Skeletal muscle tissue (tissue), 4 donors: Measurements from ENCODE around the gene LBX1. TPM values are rescaled to one million over a fixed set of nuclear protein-coding genes. Genes with fewer than 3 reads are reported as not detected.

ENCODE experiments used
- H3K27ac ChIP-seq: one replicate; pipeline ENCODE4 v1.7.0; 2013; ENCODE audit warnings: mild to moderate bottlenecking, low read depth, low read length, inconsistent platforms
- H3K27me3 ChIP-seq, 3 donors: one replicate each; pipeline ENCODE4 v1.7.0; 2013; ENCODE audit warnings: low read length in 3 of 3; ENCODE audit not compliant: control insufficient read depth in 3 of 3, insufficient read depth in 3 of 3
- H3K36me3 ChIP-seq, 3 donors: one replicate each; pipeline ENCODE4 v1.7.0; 2013; ENCODE audit warnings: low read length in 3 of 3; ENCODE audit not compliant: control insufficient read depth in 3 of 3, insufficient read depth in 3 of 3
- H3K4me1 ChIP-seq, 3 donors: one replicate each; pipeline ENCODE4 v1.7.0; 2013; ENCODE audit warnings: low read length in 3 of 3, mild to moderate bottlenecking in 3 of 3; ENCODE audit not compliant: control insufficient read depth in 3 of 3, insufficient read depth in 3 of 3
- H3K4me3 ChIP-seq, 3 donors: one replicate each; pipeline ENCODE4 v1.7.0; 2013; ENCODE audit warnings: low read length in 3 of 3
- H3K9ac ChIP-seq, 3 donors: one replicate each; pipeline ENCODE4 v1.7.0; 2013; ENCODE audit warnings: low read length in 3 of 3, mild to moderate bottlenecking in 3 of 3, moderate library complexity in 2 of 3, low read depth in 1 of 3
- H3K9me3 ChIP-seq, 3 donors: one replicate each; pipeline ENCODE4 v1.7.0; 2013; ENCODE audit warnings: low read length in 3 of 3; ENCODE audit not compliant: control insufficient read depth in 3 of 3
- total RNA-seq: library from RNA; depleted of rRNA; stranded (reverse); fragments of >200 nt; gene quantifications from one replicate; pipeline ENCODE4 v1.2.3, GENCODE V29; 2014
- donor health status: Osteomylitis.

LBX1 gene
- total RNA-seq, 1 donor from 2014 or later: 3.1 TPM

DNA sequence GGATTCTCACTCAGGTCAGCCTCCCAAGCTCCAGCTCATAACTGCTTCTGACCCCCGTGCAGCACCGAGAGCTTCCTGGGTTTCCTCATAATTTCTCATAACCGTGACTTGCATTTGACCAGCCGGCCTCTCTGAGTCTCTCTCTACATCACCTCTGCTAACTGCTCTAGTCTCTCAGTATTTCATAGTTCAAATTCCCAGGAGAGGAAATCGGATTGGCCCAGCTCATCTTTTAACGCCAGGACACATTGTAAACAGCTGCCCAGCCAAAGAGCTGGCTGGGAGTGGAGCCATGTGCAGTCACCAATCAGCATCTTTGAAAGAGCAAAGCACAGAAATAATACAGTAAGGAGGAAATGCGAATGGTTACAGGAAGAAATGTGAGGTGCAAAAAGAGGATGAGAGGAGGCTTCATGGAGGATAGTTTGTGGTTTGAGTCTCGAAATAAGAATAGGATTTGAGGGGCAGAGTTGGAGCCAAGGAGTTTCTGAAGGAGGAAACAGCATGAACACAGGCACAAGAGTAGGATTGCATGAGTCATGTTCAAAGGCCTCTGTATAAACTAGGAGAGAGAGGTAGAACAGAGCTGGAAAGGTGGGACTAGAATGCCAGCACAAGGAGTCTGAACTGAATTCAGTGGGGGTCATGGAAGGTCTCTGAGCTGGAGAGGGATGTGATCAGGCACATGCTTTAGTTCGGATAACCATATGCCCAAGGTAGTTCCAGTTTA is 15.2 kb upstream of the LBX1 start:
- H3K27me3 ChIP-seq: peaks cover 8 to 15% (median 14%) of the 10 kb centered on the region in 3 donors

DNA sequence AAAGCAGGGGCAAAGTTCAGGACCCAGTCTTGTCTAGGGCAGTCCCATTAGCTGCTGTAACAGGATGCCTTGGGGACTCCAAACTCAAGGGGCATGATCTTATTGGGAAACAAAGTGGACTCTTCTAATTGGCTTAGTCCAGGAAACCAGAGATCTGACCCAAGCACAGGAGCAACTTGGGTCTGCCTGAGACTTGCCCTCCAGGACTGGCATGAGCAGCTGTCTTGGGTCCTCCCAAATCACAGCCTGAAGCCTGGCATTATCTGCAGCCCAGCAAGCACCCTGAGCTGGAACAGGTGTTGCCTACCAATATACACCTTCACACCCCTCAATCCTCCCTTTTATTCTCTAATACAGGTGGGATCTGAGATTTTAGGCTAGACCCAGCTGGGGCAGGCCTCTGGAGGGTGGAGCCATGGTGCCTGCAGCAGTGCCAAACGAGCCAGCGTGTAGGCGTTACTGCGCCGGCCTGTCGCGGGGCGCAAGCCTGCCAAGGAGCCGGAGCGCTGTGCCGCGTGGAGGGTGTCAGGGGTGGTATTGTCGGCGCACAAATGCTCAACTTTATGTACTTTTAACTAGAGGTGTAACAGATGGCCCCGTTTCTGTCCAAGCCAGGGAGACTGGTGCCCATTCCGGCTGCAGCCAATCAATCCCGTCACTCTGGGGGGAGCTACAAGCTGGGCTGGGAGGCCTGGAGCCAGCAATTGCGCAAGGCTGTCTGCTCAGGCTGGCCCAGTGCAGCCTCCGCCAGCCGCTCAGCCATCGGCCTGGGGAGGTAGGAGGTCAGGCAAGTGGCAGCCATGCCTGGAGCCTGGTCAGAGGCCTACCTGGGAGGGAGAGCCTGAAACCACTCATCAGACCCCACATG is 12.8 kb upstream of the LBX1 start:
- peak overlapping the region; percentile 59 to 76 (median 59) for H3K9ac ChIP-seq
- H3K4me1 ChIP-seq: peaks cover 26 to 36% (median 34%) of the 10 kb centered on the region in 3 donors
- peak overlapping the region in 2 of 3 donors; percentile 60 to 69 for H3K4me3 ChIP-seq
- peak overlapping the region; percentile 70 for H3K27ac ChIP-seq
- peaks cover 0 to 2% (median 2%) of the 10 kb centered on the region in 3 donors for H3K36me3 ChIP-seq
- peaks cover 16 to 29% (median 21%) of the 10 kb centered on the region in 3 donors for H3K27me3 ChIP-seq
- no peaks in the 10 kb centered on the region for H3K9me3 ChIP-seq

More for the DNA sequence above, 15.2 kb upstream of the LBX1 start:
- Histone ChIP-seq H3K9ac (no peak overlapping the region), H3K4me1 (peaks cover 26 to 36% (median 35%) of the 10 kb centered on the region in 3 donors), H3K4me3 (no peak overlapping the region), H3K27ac (peak overlapping the region; percentile 51), H3K9me3 (no peaks in the 10 kb centered on the region), H3K36me3 (no peaks in the 10 kb centered on the region)

DNA sequence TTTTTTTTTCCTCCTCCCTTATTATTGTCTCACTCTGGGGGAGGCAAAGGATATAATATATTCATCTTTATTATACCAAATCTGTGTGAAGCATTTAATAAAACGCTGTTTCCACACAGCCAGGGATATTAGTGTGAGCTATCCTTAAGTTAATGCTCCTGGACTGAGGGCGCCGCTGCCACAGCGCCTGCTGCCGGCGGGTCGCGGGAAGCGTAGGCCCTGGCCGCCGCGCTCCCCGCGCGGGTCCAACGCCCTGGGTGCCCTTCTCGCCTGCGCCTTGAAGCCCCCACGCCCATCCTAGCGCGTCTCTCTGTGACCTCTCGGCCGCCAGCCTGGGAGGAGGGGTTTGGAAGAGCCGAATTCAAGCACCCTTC is 9.5 kb upstream of the LBX1 start:
- Histone ChIP-seq H3K9ac (no peak overlapping the region), H3K4me1 (peaks cover 22 to 31% (median 31%) of the 10 kb centered on the region in 3 donors), H3K9me3 (no peaks in the 10 kb centered on the region), H3K27ac (no peak overlapping the region), H3K36me3 (peaks cover 0 to 2% (median 2%) of the 10 kb centered on the region in 3 donors), H3K4me3 (no peak overlapping the region), H3K27me3 (peaks cover 38 to 56% (median 43%) of the 10 kb centered on the region in 3 donors)

DNA sequence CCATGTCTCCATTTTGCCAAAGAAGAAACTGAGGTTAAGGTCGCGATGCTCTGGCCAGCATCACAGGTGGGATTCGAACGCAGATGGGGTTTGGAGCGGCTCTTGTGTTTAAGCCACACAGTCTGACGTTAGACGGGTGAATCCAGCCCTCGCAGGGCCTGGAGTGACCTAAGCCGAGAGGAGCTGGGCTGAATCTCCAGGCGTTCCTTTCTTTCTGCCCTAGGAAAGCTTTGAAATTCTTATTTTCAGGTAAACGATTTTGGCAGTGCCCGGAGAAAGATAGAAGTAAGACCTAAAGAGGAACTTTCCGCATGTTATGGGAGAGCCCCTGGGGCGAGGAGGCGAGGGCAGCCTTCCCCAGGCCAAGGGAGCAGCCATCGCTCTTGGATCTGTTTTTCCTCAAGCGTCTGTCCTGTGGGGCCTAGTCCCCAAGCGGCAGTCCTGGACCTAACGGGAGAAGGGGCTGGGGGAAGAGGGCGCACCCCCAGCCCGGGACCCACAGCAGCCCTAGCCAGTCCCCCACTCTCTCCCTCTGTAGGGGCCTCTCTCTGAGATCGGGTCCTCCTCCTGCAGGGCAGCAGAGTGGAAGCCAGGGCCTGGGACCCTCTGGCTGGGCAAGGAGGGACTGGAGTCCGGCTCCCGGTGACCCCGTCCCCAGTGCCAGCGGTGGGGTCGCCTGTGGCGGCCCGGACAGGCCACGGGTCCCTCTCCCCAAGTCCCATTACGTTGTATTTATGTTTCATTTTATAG is 8.9 kb upstream of the LBX1 start:
- H3K36me3 ChIP-seq: peaks cover 0 to 2% (median 2%) of the 10 kb centered on the region in 3 donors
- H3K27ac ChIP-seq: no peak overlapping the region
- peaks cover 39 to 57% (median 41%) of the 10 kb centered on the region in 3 donors for H3K27me3 ChIP-seq
- H3K4me1 ChIP-seq: peaks cover 21 to 31% (median 29%) of the 10 kb centered on the region in 3 donors
- no peak overlapping the region for H3K4me3 ChIP-seq
- H3K9ac ChIP-seq: no peak overlapping the region
- no peaks in the 10 kb centered on the region for H3K9me3 ChIP-seq

DNA sequence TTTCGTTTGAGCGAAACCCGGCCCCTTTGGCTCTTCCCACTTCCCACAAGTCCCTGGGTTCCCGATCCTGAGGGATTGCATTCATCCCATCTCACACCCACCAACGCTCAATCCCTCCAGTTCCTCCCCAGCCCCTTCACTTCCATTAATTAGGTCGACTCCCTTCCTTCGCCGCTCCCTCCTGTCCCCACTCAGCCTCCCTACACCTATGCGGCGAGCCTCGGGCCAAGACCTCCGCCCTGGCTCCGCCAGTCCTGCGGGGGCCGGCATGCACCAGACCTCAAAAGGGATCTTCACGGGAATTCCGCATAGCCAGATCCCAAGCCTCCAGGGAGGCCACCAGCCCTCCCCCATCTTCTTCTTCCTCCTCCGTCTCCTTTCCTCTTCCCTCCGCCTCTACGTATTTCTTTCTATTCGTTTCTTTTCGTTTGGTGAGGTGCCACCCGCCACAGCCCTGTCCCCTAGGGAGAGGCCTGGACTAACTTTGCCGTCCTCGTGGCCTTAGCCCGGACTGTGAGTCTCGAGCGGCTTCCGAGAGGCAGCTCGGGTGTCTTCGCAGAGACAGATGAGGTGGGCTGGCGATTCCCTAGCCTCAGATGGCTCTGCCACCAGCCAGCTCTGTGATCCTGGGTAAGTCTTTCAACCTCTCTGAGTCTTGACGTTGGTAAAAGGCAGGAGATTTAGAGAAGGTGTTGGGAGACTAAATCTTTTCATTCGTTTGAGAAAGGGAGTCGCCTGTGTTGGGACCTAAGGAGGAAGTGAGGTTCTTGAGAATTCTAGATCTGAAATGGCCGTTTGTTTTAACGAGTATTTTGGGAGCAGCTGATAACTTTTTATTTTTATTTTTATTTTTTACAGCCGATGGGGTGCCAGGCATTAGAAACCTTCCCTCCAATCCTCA is 8.1 kb upstream of the LBX1 start:
- Histone ChIP-seq H3K4me1 (peaks cover 15 to 31% (median 23%) of the 10 kb centered on the region in 3 donors), H3K9me3 (no peaks in the 10 kb centered on the region), H3K27ac (no peak overlapping the region), H3K4me3 (no peak overlapping the region), H3K36me3 (peaks cover 0 to 2% (median 2%) of the 10 kb centered on the region in 3 donors), H3K9ac (no peak overlapping the region), H3K27me3 (peaks cover 39 to 60% (median 45%) of the 10 kb centered on the region in 3 donors)

DNA sequence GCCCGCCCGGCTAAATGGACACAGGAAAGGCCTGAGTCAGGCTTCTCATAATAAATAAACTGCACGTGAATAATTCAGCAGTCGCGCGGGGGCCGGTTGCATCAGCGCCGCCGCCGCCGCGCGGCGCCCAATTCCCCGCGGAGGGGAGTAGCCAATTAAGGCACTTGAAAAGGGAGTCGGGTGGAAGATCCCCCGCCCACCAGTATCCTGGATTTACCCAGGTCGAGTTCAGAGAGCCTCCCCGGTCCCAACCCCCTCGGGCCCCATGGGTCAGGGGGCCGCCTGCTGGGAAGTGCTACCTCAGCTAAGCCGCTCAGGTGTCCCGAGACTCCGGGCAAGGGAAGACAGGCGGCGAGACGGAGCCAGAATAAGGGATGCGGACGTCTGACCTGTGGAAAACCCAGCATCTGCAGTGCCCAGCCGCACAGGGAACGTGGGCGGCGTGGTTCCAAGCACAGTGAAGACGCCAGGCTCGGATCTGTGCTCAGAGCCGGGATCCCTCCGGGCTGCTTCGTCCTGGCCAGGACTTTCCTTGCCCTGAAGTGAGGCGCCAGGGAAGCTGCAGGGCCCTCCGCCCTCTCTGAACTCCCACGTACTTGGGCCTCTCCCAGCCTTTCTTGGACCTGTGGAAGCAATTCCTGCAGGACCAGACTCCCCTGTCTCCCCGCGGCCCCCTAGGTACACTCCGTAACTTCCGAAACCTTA is 7.3 kb upstream of the LBX1 start:
- H3K9ac ChIP-seq: no peak overlapping the region
- no peaks in the 10 kb centered on the region for H3K9me3 ChIP-seq
- no peak overlapping the region for H3K4me3 ChIP-seq
- H3K4me1 ChIP-seq: peaks cover 17 to 31% (median 17%) of the 10 kb centered on the region in 3 donors
- peaks cover 39 to 67% (median 53%) of the 10 kb centered on the region in 3 donors for H3K27me3 ChIP-seq
- peaks cover 0 to 2% (median 2%) of the 10 kb centered on the region in 3 donors for H3K36me3 ChIP-seq
- no peak overlapping the region for H3K27ac ChIP-seq

DNA sequence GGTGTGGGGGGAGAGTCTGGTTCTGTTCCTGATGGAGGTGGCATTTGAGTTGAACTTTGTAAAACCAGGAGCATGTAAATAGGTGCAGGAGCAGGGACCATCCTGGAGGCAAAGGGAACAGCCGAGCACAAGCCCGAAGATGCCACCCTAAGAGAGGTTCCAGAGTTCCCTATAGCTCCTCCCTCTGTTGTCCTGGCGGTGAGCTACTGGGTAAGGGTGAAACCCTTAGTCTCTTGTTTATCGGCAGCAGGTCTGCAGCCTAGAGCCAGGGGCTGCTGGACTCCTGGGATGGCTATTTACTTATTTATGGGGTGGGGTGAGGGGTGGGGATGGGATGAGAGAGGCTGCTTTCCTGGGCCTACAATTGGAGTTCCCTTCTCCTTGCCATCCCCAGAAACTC is 6.5 kb upstream of the LBX1 start:
- Histone ChIP-seq H3K27ac (no peak overlapping the region), H3K4me3 (no peak overlapping the region), H3K27me3 (peaks cover 46 to 75% (median 60%) of the 10 kb centered on the region in 3 donors), H3K4me1 (peaks cover 23 to 37% (median 25%) of the 10 kb centered on the region in 3 donors), H3K9ac (no peak overlapping the region), H3K9me3 (no peaks in the 10 kb centered on the region), H3K36me3 (peaks cover 0 to 2% (median 2%) of the 10 kb centered on the region in 3 donors)

DNA sequence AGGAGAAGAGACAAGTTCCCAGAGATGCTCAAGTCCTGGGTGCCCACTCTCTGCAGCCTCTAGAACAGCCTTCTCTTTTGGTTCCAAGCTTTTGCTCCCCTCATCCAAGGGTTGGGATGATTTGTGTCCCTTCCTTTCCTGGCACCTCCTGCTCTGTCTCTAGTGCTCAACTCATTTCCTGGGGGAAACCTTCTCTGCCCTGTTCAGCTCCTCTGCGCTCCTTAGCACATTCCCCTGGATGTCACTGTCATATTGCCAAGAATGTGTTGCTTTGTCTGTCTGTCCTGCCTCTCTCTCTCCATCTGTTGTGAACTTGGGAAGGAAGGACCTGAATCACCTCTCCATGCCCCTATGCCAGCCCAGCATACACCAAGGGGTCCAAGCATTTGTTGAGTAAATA is 5.1 kb upstream of the LBX1 start:
- H3K27ac ChIP-seq: no peak overlapping the region
- H3K4me3 ChIP-seq: no peak overlapping the region
- H3K4me1 ChIP-seq: peaks cover 28 to 41% (median 28%) of the 10 kb centered on the region in 3 donors
- no peaks in the 10 kb centered on the region for H3K9me3 ChIP-seq
- H3K36me3 ChIP-seq: peaks cover 0 to 2% (median 2%) of the 10 kb centered on the region in 3 donors
- H3K27me3 ChIP-seq: peaks cover 43 to 75% (median 62%) of the 10 kb centered on the region in 3 donors
- no peak overlapping the region for H3K9ac ChIP-seq
